SU-DHL-6 (cell line): Measurements from ENCODE around the gene SPEF2.

Source experiments
- EZH2phosphoT487 ChIP-seq: fragments of 200-600 bp; sonication (generic), shearing (Covaris generic); conservative IDR thresholded peaks from 2 replicates; pipeline ENCODE4 v1.6.1; 2018; ENCODE audit warnings: mild to moderate bottlenecking, antibody characterized with exemption, low read length, moderate library complexity, mixed read lengths
- TF ChIP-seq, protein P1 (sequence below): fragments of 200-600 bp; sonication (generic); IDR thresholded peaks from one replicate; pipeline ENCODE4 v1.5.1; 2017; ENCODE audit warnings: antibody characterized with exemption, mild to moderate bottlenecking, low read length, moderate library complexity; ENCODE audit not compliant: insufficient read depth, poor library complexity, severe bottlenecking

DNA sequence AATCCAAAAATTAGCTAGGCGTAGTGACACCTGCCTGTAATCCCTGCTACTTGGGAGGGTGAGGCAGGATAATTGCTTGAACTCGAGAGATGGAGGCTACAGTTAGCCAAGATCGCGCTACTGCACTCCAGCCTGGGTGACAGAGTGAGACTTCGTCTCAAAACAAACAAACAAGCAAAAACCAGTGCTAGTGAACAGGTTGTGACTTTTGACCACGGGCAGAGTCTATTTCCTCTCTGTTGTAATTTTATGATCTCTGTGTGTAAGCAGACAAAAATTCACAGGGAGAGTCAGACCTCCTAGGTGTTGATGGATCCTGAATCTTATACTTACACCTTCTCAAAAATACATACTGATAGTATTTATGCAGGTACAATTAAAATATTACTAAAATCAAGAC lies 65.8 kb downstream of the SPEF2 start:
- TF ChIP-seq, protein P1, sequence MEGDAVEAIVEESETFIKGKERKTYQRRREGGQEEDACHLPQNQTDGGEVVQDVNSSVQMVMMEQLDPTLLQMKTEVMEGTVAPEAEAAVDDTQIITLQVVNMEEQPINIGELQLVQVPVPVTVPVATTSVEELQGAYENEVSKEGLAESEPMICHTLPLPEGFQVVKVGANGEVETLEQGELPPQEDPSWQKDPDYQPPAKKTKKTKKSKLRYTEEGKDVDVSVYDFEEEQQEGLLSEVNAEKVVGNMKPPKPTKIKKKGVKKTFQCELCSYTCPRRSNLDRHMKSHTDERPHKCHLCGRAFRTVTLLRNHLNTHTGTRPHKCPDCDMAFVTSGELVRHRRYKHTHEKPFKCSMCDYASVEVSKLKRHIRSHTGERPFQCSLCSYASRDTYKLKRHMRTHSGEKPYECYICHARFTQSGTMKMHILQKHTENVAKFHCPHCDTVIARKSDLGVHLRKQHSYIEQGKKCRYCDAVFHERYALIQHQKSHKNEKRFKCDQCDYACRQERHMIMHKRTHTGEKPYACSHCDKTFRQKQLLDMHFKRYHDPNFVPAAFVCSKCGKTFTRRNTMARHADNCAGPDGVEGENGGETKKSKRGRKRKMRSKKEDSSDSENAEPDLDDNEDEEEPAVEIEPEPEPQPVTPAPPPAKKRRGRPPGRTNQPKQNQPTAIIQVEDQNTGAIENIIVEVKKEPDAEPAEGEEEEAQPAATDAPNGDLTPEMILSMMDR = no peak
- no peak for TF ChIP-seq EZH2phosphoT487
